AG04449 (cell line): ENCODE results near the gene SIMC1.

ENCODE experiments used
- CTCF ChIA-PET: fragments of 350-600 bp; formaldehyde crosslinking; extraction: SDS; loops from one replicate; lab custom pipeline; 2021; ENCODE audit warnings: antibody characterized with exemption; lab: Yijun Ruan, JAX
- POLR2A ChIA-PET: fragments of 400-600, 350-600 bp; formaldehyde crosslinking; extraction: SDS; loops from one replicate; lab custom pipeline; 2020; ENCODE audit warnings: antibody characterized with exemption, inconsistent platforms; lab: Yijun Ruan, JAX
- DNase-seq: peaks from one replicate; pipeline ENCODE4 v3.0.0-alpha.2; 2010; ENCODE audit warnings: low read depth, low spot score
- H3K4me3 ChIP-seq: 2 replicates; pipeline ENCODE4 v1.5.1; 2011; ENCODE audit warnings: low read depth, mild to moderate bottlenecking, control low read depth, low read length
- TF ChIP-seq, protein P1 (sequence below): IDR thresholded peaks from one replicate; pipeline ENCODE4 v1.5.1; 2011; ENCODE audit warnings: mild to moderate bottlenecking, moderate library complexity, low read length, control low read depth, inconsistent platforms; ENCODE audit not compliant: insufficient read depth; ENCODE audit errors: missing control alignments

SIMC1 gene

DNA sequence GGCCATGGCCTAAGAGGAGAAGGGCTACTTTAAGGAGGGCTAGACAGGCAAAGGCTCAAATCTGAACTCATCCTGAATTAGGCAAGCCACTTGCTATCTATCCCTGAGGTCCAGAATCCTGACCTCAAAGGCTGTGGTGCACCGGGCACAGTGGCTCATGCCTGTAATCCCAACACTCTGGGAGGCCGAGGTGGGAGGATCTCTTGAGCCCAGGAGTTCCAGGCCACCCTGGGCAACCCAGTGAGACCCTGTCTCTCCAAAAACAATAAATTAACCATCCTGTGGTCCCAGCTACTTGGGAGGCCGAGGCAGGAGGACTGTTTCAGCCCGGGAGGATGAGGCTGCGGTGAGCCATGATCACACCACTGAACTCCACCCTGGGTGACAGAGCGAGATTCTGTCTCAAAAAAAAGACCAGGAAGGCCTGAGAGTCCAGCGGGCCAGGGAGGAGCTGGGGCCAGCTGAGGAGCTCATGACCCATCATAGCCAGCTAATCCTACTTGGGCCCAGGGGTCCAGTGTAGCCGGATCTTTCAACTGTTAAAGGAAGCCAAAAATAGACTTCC lies 146.2 kb downstream of the SIMC1 start:
- DNase-seq: no peak
- ChIA-PET CTCF (no interaction called here), POLR2A (no interaction called here)
- TF ChIP-seq, protein P1, sequence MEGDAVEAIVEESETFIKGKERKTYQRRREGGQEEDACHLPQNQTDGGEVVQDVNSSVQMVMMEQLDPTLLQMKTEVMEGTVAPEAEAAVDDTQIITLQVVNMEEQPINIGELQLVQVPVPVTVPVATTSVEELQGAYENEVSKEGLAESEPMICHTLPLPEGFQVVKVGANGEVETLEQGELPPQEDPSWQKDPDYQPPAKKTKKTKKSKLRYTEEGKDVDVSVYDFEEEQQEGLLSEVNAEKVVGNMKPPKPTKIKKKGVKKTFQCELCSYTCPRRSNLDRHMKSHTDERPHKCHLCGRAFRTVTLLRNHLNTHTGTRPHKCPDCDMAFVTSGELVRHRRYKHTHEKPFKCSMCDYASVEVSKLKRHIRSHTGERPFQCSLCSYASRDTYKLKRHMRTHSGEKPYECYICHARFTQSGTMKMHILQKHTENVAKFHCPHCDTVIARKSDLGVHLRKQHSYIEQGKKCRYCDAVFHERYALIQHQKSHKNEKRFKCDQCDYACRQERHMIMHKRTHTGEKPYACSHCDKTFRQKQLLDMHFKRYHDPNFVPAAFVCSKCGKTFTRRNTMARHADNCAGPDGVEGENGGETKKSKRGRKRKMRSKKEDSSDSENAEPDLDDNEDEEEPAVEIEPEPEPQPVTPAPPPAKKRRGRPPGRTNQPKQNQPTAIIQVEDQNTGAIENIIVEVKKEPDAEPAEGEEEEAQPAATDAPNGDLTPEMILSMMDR: no peak
- H3K4me3 ChIP-seq: no peak overlapping the region

DNA sequence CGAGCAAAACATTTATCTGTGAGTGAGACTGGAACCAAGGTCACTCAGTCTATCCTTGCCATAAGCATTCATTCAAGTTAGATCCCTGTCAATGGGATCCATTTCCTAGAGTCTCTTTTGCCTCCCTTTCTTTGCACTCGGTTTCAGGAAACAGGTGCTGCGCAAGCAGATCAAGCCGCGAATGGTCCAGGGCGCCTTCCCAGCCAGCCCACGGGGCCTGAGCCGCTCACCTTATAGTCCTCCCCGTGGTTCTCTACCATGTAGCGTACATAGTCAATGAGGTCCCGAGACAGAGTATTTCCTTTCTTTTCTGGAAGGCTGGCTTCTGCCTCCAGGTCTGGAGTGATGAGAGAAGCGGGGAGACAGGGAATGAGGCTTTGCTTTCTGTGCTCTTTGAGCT lies 146.8 kb downstream of the SIMC1 start:
- ChIA-PET POLR2A (no interaction called here), CTCF (no interaction called here)
- H3K4me3 ChIP-seq: no peak overlapping the region
- TF ChIP-seq, protein P1: no peak
- no peak for DNase-seq

DNA sequence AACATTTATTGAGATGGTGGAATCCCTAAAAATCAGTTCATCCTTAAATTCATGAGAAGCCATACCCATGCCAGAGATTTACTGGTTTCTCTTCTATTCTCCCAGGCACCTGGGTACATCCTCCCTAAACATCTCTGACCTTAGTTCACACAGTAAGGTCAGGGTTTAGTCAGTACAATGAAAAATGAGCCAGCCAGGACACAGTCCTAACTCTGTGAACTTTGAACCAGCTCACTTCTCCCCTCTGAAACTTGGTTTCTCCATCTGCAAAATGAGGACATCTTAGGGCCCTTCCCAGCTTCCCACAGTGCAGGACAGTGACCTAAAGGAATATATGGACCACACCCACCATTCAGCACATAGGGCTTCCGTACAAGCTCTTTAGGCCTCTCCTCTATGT lies 148.3 kb downstream of the SIMC1 start:
- ChIA-PET POLR2A (no interaction called here), CTCF (no interaction called here)
- no peak overlapping the region for H3K4me3 ChIP-seq
- no peak for DNase-seq
- TF ChIP-seq, protein P1: no peak

DNA sequence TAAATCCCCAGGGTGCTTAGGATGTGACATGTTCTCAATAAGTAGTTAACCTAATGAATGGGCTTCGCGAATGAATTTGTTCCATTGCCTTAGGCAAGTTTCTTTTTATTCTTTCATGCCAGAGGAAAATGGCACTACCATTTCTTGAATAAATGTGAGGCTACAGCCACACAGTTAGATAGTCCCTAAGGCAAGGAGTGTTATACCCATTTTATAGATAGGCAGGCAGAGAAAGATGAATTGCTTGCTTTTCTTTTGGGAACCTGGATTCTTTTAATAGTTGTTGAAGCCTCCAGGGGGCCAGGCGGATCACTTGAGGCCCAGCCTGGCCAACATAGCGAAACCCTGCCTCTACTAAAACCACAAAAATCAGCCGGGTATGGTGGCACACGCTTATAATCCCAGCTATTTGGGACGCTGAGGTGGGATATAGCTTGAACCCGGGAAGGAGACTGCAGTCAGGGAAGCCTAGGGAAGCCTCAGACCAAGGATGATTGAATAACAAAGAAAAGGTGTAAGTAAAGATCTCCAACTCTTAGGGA lies 149.2 kb downstream of the SIMC1 start:
- POLR2A ChIA-PET: no interaction called here
- CTCF ChIA-PET: interaction anchor here (1.1 to 2.2 kb wide), 2 partner anchors 19 to 29 kb away, joined by 4 to 7 read pairs; partner anchors contain the start of gene CLTB
- no peak for DNase-seq
- peak overlapping the region; percentile 95 for H3K4me3 ChIP-seq
- TF ChIP-seq, protein P1: no peak

DNA sequence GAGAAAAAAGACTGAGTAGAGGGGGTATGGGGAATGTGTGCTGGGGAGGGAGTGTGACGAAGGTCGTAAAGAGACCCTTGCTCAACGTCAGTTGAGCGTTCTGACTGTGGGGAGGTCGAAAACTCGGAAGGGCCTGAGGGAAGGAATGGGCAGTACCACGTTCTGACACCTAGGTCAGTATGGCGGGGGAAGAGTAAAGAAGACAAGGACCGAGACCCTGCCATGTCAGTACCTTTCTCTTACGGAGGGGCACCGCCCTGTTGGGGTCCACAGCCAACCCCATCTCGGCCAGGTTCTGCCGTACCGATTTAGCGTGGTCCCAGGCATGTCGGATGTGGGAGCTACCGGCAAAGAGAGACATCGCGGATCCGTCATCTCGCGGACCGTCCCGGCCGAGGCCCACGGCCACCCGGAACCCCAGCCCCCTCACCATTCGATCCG lies 149.8 kb downstream of the SIMC1 start:
- H3K4me3 ChIP-seq: peak overlapping the region; percentile 95
- DNase-seq: no peak
- TF ChIP-seq, protein P1: no peak
- POLR2A ChIA-PET: interaction anchor here (0.6 to 1.0 kb wide), 3 partner anchors 19 to 150 kb away, joined by 3 to 4 read pairs (median 4); partner anchors contain the start of gene RNF44
- CTCF ChIA-PET: interaction anchor here (1.1 to 2.2 kb wide), 2 partner anchors 20 to 28 kb away, joined by 4 to 7 read pairs; partner anchors contain the start of gene CLTB

DNA sequence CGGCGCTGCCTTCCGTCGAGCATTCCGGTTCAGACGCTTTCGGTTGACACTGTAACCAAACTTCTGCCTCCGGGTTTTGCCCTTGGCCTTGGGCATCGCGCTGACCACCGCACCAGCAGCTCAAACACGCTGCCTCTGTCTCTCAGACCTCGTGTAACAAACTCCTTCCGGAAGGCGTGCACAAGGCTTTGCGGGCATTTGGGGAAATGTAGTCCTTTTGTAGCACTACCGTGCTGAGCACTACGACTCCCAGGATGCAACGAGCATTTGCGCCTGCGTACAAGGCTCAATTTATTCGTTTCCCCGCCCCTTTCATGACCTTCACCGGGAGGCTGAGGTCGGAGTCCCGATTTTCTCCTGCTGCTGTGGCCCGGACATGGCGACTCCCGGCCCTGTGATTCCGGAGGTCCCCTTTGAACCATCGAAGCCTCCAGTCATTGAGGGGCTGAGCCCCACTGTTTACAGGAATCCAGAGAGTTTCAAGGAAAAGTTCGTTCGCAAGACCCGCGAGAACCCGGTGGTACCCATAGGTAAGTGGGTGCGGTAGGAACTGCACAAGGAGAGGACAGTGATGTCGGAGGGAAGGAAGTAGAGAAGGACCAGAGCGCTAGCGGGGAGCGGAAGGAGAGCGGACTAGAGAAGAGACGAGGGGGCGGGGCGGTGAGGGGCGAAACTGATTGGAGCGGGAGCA lies 150.4 kb downstream of the SIMC1 start, which contains the start of the genes HIGD2A and NOP16:
HIGD2A (plus strand) TSS at position 308 of the 691 bp plus-strand sequence; CDS start at position 377, 69 bp downstream.
NOP16 (minus strand) TSS at position 155 of the 691 bp plus-strand sequence; CDS start at position 96, 59 bp downstream.
- ChIA-PET CTCF (interaction anchor here (1.1 to 2.2 kb wide), 2 partner anchors 20 to 28 kb away, joined by 4 to 7 read pairs; partner anchors contain the start of gene CLTB), POLR2A (interaction anchor here (0.6 to 1.0 kb wide), 4 partner anchors 12 to 149 kb away, joined by 3 to 4 read pairs (median 4); partner anchors contain the start of gene RNF44)
- DNase-seq: peak; percentile 92
- peak within 1 kb of the TSS; percentile 95 for H3K4me3 ChIP-seq
- TF ChIP-seq, protein P1: no peak
